Stomach (tissue), 9 donors: ENCODE results near the gene KIAA1210. TPM values are rescaled to one million over a fixed set of nuclear protein-coding genes. Genes with fewer than 3 reads are reported as not detected.

Experiments used
- DNase-seq, 2 donors: peaks; one replicate each; pipeline versions ENCODE4 v3.0.0 to v3.0.0-alpha.2; 2013 to 2019
- H3K27ac ChIP-seq, 5 donors: fragments of 200-600 bp in 4 of 5; sonication (generic) in 4 of 5; one replicate each; pipeline ENCODE4 v1.5.1; 2013 to 2019; ENCODE audit warnings: mild to moderate bottlenecking in 1 of 5, moderate library complexity in 1 of 5
- H3K27me3 ChIP-seq, 3 donors: fragments of 200-600 bp; sonication (generic); one replicate each; pipeline ENCODE4 v1.5.1; 2017 to 2019; ENCODE audit warnings: mixed run types in 1 of 3
- H3K36me3 ChIP-seq, 4 donors: fragments of 200-600 bp; sonication (generic); 1 replicate in 3 of 4; 2 replicates in 1 of 4; pipeline ENCODE4 v1.5.1; 2016 to 2019
- H3K4me1 ChIP-seq, 4 donors: fragments of 200-600 bp; sonication (generic); one replicate each; pipeline ENCODE4 v1.5.1; 2016 to 2019
- H3K4me3 ChIP-seq, 4 donors: fragments of 200-600 bp; sonication (generic) in 3 of 4; one replicate each; pipeline ENCODE4 v1.5.1; 2016 to 2019; ENCODE audit warnings: mild to moderate bottlenecking in 1 of 4
- H3K9me3 ChIP-seq, 4 donors: fragments of 200-600 bp; sonication (generic); one replicate each; pipeline ENCODE4 v1.5.1; 2016 to 2019
- EP300 ChIP-seq: sonication (generic); formaldehyde crosslinking; IDR thresholded peaks from one replicate; pipeline ENCODE4 v1.6.1; 2017; ENCODE audit warnings: antibody characterized with exemption
- POLR2A ChIP-seq, 4 donors: fragments of 450-650 bp; IDR thresholded peaks; one replicate each; pipeline ENCODE4 v1.6.1; 2016; ENCODE audit warnings: antibody characterized with exemption in 4 of 4, control low read depth in 2 of 4, mild to moderate bottlenecking in 1 of 4, moderate library complexity in 1 of 4
- POLR2AphosphoS5 ChIP-seq, 3 donors: sonication (generic); formaldehyde crosslinking; IDR thresholded peaks; one replicate each; pipeline ENCODE4 v1.6.1; 2016; ENCODE audit warnings: antibody characterized with exemption in 3 of 3
- WGBS, 5 donors: extraction: QIAGEN DNeasy Blood & Tissue Kit in 3 of 5; methylation state at CpG; one replicate each; pipeline versions ENCODE4 v1.1.5 to v1.1.7; 2013 to 2018; 5-methylcytosine and 5-hydroxymethylcytosine counted together
- intact Hi-C: fragments of 100-400 bp; cut with DNase I; formaldehyde crosslinking; loops from one replicate; pipeline ENCODE4 v1.15.1; 2023; ENCODE audit warnings: low total_unique reads
- polyA plus RNA-seq, 3 donors: library from polyadenylated mRNA; stranded (reverse); fragments of 200-250 nt; gene quantifications; one replicate each; pipeline ENCODE4 v1.2.3, GENCODE V29; 2013
- total RNA-seq, 5 donors: library from RNA; depleted of rRNA; stranded (reverse); fragments of >200 nt; gene quantifications; one replicate each; pipeline versions ENCODE4 v1.1.0 to v1.2.3, GENCODE V29; 2014 to 2016
- TF ChIP-seq, protein P1 (sequence below), 7 experiments: fragments of 450-650 bp in 4 of 7; fragments of 200-600 bp in 3 of 7; sonication (generic) in 3 of 7; IDR thresholded peaks; one replicate each; pipeline ENCODE4 v1.5.1; 2016 to 2019; ENCODE audit warnings: antibody characterized with exemption in 7 of 7, control low read depth in 2 of 7, mild to moderate bottlenecking in 1 of 7
- donor health status: healthy with polysubstance abuse.
- donor health status: Bipolar disorder and iron deficiency.
- donor health status: healthy.

KIAA1210 gene
- total and polyA plus RNA-seq, 8 donors = 44.3 TPM; not detected in 7

DNA sequence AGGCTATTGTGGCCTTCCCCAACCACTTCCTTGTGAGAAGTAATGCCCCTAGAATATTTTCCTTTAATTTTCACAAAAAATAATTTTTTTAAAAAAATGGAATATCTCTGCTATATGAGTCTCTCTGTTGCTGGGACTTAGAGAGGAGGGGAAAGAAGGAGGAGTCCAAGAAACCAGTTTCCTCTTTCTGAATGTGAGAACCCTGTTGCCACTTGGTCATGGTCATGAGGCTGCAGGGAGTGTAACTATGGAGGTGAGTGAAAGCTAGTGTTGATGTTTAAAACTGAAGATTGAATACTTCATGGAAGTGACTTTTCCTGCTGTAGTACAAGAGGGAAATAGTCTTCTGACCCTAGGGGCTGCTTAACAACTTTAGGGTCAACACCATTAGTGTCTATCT lies 20.4 kb downstream of the KIAA1210 start:
- no peak for TF ChIP-seq POLR2A (IDR thresholded peaks at IDR 0.05)
- TF ChIP-seq, protein P1, sequence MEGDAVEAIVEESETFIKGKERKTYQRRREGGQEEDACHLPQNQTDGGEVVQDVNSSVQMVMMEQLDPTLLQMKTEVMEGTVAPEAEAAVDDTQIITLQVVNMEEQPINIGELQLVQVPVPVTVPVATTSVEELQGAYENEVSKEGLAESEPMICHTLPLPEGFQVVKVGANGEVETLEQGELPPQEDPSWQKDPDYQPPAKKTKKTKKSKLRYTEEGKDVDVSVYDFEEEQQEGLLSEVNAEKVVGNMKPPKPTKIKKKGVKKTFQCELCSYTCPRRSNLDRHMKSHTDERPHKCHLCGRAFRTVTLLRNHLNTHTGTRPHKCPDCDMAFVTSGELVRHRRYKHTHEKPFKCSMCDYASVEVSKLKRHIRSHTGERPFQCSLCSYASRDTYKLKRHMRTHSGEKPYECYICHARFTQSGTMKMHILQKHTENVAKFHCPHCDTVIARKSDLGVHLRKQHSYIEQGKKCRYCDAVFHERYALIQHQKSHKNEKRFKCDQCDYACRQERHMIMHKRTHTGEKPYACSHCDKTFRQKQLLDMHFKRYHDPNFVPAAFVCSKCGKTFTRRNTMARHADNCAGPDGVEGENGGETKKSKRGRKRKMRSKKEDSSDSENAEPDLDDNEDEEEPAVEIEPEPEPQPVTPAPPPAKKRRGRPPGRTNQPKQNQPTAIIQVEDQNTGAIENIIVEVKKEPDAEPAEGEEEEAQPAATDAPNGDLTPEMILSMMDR (IDR thresholded peaks at IDR 0.05) = no peak
- no peak for TF ChIP-seq POLR2AphosphoS5 (IDR thresholded peaks at IDR 0.05)
- TF ChIP-seq EP300 = no peak

DNA sequence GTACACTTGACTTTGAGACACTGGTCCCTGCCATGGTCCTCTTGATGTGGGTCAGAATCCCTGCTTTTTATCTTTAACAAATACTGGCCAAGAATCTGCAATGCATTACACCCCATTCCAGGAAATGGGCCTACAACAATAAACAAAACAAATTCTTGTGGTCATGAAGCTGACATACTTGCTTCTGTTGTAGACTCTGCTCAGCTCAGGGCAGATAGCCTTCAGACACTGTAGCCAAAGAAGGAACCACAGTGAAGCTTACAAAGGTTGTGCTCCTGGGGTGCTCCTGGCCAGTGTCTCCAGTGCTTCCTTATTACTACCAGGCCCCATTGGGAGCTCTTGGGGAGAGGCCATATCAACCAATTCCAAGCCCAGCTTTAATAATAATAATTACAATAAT lies 21.8 kb downstream of the KIAA1210 start:
- Histone ChIP-seq H3K4me1 (no peaks in the 10 kb centered on the region), H3K27me3 (no peaks in the 10 kb centered on the region), H3K27ac (no peak overlapping the region), H3K9me3 (no peaks in the 10 kb centered on the region), H3K36me3 (no peaks in the 10 kb centered on the region), H3K4me3 (no peak overlapping the region)
- no peak for TF ChIP-seq EP300
- TF ChIP-seq POLR2AphosphoS5 (IDR thresholded peaks at IDR 0.05) = no peak
- TF ChIP-seq POLR2A (IDR thresholded peaks at IDR 0.05) = no peak
- TF ChIP-seq, protein P1 (IDR thresholded peaks at IDR 0.05) = no peak
- intact Hi-C loops = no loop called here
- no peak for DNase-seq

More for the DNA sequence above, 20.4 kb downstream of the KIAA1210 start:
- intact Hi-C loops = no loop called here
- no peaks in the 10 kb centered on the region for H3K36me3 ChIP-seq
- H3K4me1 ChIP-seq = no peaks in the 10 kb centered on the region
- no peak overlapping the region for H3K27ac ChIP-seq
- peaks cover 0 to 7% (median 0%) of the 10 kb centered on the region in 4 donors for H3K9me3 ChIP-seq
- H3K27me3 ChIP-seq = no peaks in the 10 kb centered on the region
- no peak for DNase-seq
- no peak overlapping the region for H3K4me3 ChIP-seq

DNA sequence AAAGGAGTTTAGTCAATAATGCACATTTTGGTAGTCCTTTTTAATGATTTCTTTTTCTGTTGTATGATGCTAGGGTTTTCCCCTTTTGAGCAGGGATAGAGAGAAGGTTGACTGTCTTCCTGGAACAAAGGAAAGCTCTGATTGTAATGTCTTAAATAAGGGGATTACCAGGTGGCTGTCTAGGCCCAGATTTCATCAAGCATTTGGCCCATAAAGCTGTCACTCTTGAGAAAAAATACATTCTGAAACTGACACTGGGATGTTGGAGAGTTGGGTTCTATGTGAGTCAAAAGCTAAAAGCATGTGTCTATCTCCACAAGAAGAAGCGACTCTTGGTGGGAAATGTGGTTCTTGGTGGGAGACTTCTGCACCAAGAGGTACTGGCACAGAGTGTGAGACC lies 26.4 kb downstream of the KIAA1210 start:
- 52 to 89% (median 78%) methylated on average over 1 of the region's 1 CpG for WGBS, 5 donors
- DNase-seq = no peak
- intact Hi-C loops = no loop called here

DNA sequence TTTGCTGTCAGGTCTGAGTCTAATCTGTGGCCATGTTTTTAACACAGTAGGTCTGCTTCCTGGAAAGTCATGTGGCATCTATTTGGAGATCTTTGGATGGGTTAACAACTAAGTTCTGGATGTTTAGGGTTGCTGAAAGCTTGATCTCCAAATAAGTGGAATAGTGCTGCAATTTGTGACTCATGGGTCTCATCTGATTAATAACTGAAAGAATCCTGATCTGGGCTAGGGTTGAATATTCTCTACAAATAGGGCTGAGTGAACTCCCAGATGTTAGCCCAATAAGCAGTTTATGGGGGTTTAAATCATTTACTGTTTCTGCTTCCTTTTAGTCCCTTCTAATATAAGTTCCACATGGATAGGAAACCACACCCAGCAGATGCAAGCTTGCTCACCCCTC lies 31.7 kb downstream of the KIAA1210 start:
- intact Hi-C loops = no loop called here
- Histone ChIP-seq H3K27ac (no peak overlapping the region), H3K27me3 (peaks cover 0 to 3% (median 0%) of the 10 kb centered on the region in 3 donors), H3K4me1 (no peaks in the 10 kb centered on the region), H3K9me3 (no peaks in the 10 kb centered on the region), H3K4me3 (no peak overlapping the region), H3K36me3 (no peaks in the 10 kb centered on the region)
- TF ChIP-seq POLR2AphosphoS5 (IDR thresholded peaks at IDR 0.05) = no peak
- TF ChIP-seq, protein P1 (IDR thresholded peaks at IDR 0.05) = no peak
- TF ChIP-seq EP300 = no peak
- TF ChIP-seq POLR2A (IDR thresholded peaks at IDR 0.05) = no peak
- DNase-seq = no peak

More for the DNA sequence above, 26.4 kb downstream of the KIAA1210 start:
- peaks cover 0 to 3% (median 0%) of the 10 kb centered on the region in 3 donors for H3K27me3 ChIP-seq
- H3K4me1 ChIP-seq = no peaks in the 10 kb centered on the region
- H3K36me3 ChIP-seq = no peaks in the 10 kb centered on the region
- H3K27ac ChIP-seq = no peak overlapping the region
- no peak for TF ChIP-seq EP300
- TF ChIP-seq POLR2A (IDR thresholded peaks at IDR 0.05) = no peak
- TF ChIP-seq, protein P1 (IDR thresholded peaks at IDR 0.05) = no peak
- no peak for TF ChIP-seq POLR2AphosphoS5 (IDR thresholded peaks at IDR 0.05)
- H3K4me3 ChIP-seq = no peak overlapping the region
- no peaks in the 10 kb centered on the region for H3K9me3 ChIP-seq
